CD4-positive, alpha-beta T cell treated with Interleukin-17A for 4 hours (primary cell): ENCODE data around the gene PTRH1.
A peak's percentile ranks its signal among the peaks of the same experiment; 100 is the strongest.

ENCODE experiments used
- DNase-seq: peaks from one replicate; pipeline ENCODE4 v3.0.0-alpha.2; 2020; ENCODE audit warnings: mixed read lengths

The PTRH1 gene

DNA sequence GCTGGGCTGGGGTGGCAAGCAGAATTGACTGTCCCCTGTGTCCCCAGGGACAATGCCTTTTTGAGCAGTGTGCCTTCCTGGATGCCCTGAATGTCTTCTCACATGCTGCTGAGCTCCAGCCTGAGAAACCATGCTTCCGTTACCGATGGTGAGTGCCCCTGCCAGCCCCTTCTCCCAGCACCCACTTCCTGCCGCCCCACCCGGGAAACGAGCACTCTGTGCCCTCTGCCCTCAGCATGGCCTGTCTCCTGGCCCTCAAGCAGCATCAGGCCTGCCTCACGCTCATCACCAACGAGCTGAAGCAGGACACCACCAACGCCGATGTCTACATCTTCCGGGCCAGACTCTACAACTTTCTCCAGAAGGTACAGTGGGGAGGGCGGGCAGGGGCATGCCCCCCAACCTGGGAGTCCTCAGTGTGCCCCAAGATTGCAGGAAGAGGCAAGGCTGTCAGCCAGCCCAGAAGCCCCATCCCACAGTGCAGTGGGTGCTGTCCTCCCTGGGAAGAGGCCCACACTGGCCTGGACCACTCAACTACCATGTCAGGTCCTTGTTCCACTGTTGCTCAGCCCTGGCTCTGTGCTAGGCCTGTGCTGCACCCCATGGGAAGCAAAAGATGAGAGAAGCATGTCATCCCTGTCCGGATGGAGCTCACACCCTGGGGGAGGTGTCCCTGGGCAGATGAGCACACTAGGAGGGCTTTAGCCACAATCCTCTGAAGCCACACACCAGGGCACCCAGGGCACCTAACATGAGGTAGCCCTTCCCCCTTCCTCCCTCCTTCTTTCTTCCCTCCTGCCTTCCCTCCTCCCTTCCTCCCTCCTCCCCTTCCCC is 4.8 kb upstream of the PTRH1 start:
- DNase-seq = peak; percentile 57

DNA sequence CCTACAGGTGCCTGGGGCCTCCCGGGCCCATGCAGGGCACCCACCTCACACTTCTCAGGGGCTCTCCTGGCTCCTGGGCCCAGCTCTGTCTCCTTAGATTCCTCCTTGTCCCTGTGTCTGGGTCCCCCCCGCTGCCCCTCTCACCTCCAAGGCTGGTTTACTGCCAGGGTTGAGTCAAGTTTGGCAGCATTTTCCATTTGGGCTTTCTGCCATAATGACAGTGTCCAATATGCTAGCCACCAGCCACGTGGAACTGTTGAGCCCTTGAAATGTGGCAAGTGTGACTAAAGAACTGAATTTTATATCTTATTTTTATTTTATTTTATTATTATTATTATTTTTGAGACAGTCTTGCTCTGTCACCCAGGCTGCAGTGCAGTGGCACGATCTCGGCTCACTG is 2.3 kb upstream of the PTRH1 start:
- DNase-seq = no peak

DNA sequence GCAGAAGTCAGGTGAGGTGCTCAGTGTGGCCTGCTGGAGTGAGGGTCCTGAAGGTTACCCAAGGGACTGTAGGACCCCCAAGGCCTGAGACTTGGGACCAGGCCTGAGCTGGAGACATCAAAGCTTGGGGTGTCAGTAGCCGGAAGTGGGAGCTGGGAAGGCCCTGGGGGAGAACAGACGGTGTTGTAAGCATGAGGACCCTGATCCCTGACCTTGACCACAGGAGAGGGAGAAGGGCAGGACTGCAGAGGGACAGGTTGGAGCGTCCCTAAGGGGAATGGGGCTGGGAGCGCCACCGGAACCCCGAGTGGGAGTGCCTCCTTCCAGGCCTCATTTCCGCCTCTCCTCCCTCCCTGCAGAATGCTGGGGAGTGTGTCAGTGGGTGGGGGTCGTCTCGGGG is 949 bp upstream of the PTRH1 start:
- no peak for DNase-seq

DNA sequence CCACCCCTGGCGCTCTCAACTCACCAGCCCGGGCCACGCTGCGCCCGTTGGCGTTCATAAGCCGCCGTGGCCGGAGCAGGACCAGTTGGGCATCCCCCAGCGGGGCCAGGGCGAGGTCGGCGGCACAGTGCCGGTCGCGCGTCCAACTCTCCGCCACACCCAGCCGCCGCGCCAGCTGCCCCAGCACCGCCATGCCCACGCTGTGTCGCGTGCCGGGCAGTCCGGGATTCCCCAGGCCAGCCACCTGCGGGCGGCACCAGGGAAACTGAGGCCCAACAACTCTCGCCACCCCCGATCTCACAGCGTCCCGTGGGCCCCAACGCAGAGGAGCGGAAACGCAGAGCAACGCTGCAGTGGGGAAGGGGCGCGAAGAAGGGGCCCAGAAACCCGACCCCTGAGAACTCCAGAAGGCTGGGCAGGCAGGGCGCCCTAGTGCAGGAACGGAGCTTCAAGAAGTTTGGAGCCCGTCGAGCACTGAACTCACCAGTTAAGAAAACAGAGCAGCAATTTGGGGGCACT is 453 bp downstream of the PTRH1 start:
- no peak for DNase-seq

DNA sequence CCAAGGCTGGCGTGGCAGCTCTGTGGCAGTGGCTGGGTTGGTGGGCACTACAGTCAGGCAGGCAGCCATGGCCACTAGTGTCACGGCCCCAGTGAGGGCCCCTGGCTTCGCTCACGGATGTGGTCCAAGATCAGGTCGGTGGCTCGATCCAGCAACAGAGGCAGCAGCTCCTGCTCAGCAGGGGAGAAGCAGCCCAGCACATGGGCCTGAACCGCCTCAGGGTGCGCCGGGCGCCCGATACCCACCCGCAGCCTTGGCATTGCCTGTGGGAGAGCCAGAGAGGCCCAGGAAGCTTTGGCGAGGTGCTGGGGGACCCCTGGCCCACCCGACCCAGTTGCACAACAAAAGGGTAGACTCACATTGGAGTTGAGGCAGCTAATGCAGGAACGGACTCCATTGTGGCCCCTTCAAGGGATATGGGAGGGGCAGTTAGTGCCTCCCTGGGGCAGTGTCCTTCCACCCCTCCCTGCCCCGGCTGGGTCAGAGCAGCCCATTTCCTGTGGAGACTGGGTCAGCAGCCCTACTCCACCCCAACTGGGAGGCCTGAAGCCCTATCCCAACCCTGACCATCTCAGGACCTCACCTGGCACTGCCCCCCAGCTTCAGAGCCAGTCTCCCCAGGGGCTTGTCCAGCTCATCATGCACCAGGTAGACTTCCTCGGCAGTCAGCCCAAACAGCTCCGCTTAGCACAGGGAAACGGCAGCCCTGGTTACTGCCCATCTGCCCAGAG is 1.3 kb downstream of the PTRH1 start:
- no peak for DNase-seq

DNA sequence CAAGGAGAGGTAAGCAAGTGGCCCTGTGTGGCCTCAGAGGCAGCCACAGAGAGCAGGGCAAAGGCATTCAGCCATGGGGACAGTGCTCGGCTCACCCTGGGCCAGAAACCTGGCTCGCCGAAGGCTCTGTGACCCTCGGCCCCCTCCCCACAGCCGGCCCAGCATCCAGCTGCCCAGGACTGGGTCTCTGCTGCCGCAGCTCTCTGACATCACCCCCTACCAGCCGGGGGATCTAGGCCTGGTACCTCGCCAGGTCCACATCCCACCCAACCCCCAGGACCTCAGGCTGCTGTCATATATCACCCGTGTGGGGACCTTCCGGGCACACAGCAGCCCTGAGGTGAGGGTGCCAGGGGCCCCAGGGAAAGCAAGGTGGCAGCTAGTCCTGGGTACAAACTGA is 2.6 kb downstream of the PTRH1 start:
- no peak for DNase-seq

DNA sequence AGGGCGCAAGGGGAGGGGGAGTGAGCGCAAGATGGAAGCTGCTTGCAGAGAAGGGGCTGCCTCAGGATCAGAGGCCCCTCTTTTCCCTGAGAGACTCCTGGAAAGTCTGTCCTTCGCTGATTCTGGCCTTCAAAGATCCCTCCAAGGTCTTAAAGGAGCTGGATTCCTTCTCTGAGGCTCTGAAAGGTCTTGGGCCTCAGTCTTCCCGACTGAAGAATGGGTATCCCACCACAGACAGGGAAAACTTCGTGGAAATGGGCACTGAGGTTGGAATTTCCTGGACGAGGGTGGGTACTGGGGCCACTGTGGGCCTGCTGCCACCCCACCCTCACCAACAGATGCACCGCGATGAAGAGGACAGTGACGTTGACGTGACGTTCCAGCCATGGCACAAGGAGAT is 3.1 kb downstream of the PTRH1 start:
- no peak for DNase-seq

DNA sequence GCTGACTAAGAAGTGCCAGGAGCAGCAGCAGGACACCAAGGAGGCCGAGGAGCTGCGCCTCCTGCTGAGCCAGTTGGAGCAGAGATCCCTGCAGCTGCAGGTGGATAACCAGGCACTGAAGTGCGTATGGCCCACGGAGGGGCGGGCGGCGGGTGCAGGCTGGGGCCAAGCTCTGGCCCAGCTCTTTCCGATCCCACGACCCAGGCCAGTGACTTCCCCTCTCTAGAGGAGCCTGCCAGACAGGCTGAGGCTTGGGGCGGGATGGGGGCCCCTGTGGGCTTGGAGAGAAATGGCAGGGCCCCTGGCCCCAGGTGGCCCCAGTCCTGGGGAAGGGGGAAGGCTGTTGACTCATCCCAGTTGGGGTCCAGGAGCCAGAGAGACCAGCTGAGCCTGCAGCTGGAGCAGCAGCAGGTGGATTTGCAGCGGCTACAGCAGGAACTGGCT is 3.6 kb downstream of the PTRH1 start:
- no peak for DNase-seq

DNA sequence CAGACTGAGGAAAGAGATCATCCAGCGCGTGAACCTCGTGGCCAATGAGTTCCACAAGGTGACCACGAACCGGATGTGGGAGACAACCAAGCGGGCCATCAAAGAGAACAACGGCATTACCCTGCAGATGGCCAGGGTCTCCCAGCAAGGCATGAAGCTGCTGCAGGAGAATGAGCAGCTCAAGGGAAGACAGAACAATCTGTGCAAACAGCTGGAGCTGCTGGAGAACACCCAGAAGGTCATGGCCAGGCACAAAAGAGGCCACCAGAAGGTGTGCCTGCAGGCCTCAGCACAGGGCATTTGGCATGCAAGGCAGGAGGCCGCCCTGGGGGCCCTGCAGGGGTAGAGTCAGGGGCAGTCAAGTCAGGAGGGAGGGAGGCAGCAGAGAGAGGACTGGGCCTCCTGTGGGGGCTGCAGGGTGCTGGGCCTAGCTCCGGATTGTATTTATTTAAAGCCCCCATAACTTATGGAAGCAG is 4.2 kb downstream of the PTRH1 start:
- no peak for DNase-seq

DNA sequence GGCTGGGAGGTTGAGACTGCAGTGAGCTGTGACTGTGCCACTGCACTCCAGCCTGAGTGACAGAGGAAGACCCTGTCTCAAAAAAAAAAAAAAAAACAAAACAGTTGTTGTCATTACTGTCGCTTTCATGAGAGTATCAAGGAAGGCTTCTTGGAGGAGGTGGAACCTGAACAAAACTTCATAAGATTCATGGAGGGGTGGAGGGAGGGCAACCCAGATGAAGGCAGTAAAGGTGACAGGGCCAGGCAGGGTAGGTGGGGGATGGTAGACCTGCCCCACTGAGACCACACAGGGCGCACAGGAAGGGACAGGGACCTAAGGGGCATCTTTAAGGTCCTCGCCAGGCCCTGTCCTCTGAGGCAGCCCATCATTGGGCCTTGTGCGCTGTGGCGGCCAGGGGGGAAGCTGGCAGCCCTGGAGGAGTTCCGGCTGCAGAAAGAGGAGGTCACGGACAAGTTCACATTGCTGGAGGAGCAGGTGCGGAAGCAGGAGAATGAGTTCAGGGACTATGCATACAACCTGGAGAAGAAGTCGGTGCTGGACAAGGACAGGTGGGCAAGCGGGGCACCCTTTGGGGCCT is 5.2 kb downstream of the PTRH1 start:
- no peak for DNase-seq

DNA sequence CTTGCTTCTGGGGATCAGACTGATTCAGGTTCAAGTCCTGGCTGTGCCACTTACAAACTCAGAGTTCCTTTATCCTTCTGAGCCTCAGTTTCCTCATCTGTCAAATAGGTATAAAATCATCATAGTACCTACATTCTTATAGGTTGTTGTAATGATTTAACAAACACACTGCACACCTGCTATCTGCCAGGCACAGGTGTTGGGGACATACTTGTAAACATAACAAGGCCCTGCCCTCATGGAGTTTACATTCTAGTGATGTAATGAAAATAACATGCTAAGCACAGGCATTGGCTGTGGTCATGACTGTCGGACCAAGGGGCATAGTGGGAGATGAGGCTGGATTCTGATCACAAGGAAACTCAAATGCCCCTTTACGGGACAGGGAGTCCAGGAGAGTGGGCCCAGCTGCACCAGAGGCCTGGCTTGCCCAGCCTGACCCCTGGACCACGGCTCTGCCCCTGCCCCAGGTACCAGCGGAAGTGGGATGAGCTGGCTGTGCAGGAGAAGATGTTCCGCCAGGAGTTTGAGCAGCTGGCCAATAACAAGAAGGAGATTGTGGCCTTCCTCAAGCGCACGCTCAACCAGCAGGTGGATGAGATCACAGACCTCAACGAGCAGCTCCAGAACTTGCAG is 6.4 kb downstream of the PTRH1 start:
- no peak for DNase-seq

DNA sequence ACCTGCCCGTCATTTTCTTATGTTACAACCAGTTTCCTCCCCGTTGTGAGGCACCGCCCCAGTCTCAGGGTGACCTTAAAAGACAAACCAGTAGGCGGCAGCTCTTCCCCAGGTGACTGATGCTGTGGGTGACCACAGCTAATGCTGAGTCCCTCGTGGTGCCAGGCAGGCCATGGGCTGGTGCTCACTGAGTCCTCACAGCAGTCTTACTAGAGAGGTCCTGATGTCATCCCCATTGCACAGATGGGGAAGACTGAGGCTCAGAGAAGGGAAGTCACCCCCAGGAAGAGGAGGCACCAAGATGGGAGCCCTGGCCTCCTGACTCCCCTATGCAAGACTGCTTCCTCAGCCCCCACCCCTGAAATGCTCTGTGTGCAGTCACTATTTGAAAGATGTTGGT is 7.7 kb downstream of the PTRH1 start:
- peak; percentile 47 for DNase-seq

DNA sequence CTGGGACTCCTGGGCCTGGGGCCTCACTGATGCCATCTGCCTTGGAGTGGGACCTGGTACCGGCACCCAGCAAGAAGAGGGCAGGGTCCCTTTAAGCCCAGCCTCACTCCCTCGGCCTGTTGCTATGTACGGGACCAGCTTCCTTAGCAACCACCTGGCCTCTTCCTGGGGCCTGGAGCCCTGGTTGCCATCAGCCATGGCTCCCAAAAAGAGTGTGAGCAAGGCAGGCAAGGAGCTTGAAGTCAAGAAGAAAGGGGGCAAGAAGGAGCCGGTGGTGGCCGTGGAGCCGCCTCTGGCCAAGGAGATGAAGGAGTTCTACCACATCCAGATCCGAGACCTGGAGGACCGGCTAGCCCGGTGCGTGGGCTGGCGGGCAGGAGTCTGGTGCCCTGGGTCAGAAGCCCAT is 8.6 kb downstream of the PTRH1 start, which contains the start of gene CFAP157:
Gene CFAP157, plus strand, starts transcription at position 153 of the 406 bp plus-strand sequence. Its CDS starts 44 bp downstream, at position 197.
- no peak for DNase-seq

DNA sequence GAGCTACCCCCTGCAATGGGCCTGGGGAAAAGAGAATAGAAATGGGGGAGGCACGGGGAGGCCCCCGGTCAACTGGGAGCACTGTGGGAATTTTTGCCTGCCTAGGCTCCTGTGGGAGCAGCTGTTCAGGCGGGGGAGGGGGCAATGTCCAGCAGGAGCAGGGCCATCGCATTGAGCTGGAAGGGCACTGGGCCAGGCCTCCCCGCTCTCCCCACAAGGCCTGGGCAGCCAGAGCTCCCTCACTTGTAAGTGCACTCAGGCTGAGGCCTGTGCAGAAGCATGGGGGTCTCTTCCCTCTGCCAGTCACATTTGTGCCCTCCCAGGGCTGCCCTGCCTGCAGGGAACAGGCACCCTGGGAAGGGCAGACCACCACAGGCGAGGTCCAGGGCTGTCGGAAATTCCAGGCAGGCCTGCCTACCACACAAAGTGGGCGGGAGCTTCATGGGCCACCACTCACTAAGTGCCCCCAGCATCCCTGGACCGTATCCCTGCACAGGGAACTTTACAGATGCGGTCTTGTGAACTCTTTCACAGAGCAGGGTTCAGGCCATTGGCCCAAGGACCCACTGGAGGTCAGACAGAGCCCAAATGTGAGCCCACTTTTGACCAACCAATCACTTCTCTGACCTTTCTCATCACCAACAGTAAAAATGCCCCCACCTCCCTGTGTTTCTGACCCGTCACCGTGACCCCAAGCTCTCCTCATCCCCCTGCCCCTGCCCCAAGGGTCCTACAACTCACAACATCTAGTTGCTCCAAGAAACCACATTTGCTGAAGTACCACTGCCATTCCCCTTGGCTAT is 9.7 kb downstream of the PTRH1 start:
- no peak for DNase-seq

DNA sequence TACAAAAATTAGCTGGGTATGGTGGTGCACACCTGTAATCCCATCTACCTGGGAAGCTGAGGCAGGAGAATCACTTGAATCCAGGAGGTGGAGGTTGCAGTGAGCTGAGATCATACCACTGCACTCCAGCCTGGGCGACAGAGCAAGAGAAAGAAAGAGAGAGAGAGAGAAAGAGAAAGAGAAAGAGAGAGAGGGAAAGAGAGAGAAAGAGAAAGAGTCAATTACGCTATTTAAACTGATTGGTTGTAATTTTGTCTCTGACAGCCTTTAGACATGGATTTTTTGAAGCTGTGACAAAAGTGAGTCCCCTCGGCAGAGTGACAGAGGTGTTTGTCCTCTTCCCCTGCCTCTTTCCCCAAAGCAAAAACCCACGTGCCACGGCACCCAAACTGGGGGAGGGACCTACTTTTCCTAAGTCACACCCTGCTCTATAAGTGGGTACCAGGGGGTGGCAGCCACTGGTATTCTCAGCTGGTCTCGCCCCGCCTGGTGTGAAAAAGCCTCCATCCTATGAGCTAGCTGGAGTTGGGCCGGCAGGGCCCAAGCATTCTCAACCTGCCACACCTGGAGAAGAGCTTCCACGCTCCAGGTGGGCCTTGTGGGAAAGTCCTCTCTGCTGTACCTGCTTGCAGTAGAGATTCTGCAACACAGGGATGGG is 12.0 kb downstream of the PTRH1 start:
- DNase-seq = no peak

DNA sequence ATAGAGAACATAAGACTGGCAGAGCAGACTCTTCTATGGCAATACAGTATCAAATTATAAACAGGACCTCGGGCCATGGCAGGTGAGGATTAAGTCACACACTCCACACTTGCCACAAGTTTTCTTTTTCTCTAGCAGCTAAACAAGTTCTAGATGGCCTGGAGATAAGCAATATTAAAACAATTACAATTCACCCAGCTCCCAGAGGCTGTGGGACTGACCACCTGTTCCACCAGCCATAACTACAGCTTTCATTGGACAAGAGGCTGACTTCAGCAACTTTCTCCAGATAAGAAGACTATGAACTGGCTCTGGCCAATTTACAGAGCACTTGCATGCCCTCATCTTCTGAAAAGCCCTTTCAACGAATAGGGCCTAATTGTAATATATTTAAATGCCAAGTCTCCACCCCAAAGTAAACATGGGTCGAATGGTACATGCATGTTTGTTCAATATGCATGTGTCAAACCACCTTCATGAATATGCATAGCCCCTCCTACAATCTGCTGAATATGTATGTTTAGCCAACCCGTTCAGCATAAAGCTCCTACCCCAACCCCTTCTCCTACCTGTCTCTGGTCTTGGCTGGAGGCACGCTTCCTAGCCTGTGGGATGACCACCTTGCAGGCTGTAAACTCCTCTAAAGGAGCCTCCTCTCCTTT is 14.7 kb downstream of the PTRH1 start:
- DNase-seq = no peak

DNA sequence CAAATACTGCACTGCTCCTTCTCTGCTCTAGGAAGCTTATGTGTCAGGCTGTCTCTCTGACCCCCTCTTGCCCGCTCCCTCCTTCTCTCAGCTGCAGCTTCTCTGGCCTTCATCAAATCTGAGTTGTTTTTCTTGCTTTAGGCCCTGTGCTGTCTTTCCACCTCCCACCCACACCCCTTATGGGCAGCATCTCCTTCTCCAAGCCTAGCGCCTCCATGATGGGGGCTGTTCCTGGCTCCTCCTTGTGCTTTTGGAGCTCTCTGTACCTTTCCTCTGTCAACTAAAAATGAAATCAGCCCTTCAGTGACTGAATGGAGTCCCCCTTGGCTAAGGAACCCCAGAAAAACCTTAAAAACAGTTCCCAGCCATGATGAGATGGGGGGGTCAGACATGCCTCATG is 15.3 kb downstream of the PTRH1 start:
- no peak for DNase-seq

DNA sequence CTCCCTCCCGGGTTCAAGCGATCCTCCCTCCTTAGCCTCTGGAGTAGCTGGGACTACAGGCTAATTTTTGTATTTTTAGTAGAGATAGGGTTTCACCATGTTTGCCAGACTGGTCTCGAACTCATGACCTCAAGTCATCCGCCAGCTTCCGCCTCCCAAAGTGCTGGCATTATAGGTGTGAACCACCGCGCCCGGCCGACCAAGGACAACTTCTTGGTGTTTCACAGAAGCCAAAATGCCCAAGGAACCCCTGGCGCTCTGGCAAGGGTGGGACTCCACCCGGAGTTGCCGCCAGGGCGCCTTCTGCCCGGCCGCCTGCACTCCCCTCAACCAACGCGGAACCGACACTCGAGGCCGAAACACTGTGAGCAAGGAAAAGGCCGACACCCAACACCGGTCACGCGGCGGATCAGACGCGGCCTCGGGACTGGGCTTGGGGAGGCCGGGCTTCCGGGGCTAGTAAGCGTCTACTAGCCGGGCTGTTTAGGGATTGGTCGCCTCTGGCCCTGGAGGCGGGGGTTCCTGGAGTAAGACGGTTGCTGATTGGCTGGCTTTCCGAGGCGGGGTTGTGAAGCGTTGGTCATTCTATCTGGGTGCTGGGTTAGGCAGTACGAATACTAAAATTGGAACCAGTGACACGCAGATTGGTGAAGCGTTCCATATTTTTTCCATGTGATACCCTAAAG is 16.3 kb downstream of the PTRH1 start:
- DNase-seq = peak; percentile 87

DNA sequence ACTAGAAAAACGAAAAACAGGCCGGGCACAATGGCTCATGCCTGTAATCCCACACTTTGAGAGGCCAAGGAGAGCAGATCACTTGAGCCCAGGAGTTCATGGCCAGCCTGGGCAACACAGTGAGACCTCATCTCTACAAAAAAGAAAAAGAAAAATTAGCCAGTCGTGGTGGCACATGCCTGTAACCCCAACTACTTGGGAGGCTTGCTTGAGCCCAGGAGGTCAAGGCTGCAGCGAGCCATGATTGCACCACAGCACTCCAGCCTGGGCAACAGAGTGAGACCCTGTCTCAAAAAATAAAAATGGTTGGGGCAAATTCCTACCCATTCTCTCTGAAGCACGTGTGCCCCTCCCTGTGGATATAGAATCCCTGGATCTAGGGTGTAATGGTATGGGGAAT is 17.1 kb downstream of the PTRH1 start:
- DNase-seq = no peak

DNA sequence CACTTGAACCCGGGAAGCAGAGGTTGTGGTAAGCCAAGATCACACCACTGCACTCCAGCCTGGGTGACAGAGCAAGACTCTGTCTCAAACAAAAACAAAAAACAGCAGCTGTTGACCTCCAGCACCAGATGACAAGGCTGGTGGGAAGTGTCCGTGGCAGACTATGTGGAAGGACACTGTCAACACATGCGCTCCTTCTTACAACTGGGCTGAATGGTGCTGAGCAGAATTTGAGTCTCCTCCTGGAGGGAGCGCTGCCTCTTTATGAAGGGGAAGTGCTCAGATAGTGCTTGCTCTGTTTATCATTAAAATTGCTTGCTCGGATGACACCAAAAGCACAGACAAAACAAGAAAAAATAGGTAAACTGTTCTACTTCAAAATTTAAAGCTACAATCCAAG is 17.9 kb downstream of the PTRH1 start:
- no peak for DNase-seq
